GM21367 (cell line): ENCODE measurements around the gene C1orf122.

ENCODE experiments used
- ATAC-seq: cut with Tn5 transposase; IDR thresholded peaks from one replicate; pipeline ENCODE4 v1.9.1; 2021; ENCODE audit not compliant: unreplicated experiment

The C1orf122 gene

DNA sequence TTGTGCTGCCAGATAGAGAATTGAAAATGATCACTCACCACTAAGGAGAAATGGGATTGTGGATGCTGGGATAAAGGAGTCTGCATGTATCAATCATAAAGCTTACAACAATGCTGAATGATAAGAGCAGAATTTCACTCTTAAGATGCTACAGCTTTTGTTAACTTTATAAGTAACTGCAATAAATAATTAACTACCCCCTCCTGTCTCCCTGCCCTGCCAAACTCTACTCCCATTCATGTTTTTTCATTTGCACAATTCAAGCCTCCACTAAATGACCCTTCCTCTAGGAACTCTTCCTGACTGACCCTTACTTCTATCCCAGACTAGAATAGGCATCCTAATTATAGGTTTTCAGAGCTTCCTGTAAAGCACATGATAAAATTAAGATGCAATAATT lies 36.9 kb downstream of the C1orf122 start:
- no peak for ATAC-seq

DNA sequence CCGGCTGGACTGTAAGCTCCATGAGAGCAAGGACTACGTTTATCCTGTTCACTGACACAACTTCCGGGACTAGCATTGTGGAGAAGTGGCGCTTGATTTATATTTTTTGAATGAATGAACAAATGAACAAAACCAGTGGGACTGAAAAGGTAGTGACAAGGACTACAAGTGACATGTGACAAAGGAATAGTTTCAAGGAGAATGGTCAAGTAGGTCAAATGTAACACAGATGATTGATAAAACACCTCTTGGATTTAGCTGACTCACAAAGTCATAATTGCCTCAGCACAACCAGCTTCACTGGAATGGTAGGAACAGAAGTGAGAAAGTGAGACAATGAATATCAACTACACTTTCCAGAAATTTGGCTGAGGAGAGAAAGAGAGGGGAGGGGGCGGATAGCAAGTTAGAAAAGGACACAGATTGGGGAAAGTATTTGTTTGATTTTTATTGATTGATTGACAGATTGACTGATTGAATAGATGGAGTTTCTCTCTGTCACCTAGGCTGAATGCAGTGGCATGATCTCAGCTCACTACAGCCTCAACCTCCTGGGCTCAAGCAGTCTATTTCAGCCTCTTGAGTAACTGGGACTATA lies 37.6 kb downstream of the C1orf122 start:
- no peak for ATAC-seq

GRCh38 chr1:37845786-37846185 lies 38.2 kb downstream of the C1orf122 start:
- no peak for ATAC-seq

- no peak for ATAC-seq
Observed at GRCh38 chr1:37846647-37847339, 39.2 kb downstream of the C1orf122 start.

DNA sequence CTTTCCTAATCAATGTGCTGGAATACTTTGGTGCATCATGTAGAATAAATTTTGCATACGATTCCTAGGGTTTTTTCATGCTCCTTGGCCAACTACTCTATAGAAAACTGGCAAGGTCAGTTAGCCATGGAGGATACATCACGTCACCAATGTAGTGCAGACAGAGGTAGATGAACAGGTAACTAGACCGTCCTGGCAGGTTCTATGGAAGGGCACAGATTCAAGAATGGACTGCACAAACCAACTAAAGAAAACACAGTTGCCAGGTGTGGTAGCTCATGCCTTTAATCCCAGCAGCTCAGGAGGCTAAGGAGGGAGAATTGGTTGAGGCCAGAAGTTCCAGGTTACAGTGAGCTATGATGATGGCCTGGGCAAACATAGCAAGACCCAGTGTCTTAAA lies 41.9 kb downstream of the C1orf122 start:
- ATAC-seq, result no peak

GRCh38 chr1:37850352-37850955 lies 42.9 kb downstream of the C1orf122 start:
- ATAC-seq, result no peak

GRCh38 chr1:37851262-37851661 lies 43.7 kb downstream of the C1orf122 start:
- no peak for ATAC-seq

DNA sequence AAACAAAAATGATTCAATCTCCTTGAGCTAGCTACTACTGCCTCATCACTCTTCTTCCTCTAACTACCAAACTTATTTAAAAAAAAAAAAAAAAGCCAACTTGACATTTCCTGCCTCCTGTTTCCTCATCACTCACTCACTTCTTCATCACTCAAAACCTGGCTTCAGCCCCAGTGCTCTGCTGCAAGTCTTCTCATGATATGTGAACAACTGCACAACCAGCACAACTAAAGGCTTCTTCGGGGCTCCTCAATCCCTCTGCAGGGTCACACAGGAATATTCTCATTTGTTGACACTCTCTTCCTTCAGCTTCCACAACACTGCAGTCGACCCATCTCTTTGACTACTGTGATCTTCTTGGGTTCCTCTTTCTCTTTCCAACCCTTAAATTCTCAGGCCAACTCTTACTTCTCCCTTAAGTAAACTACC lies 44.2 kb downstream of the C1orf122 start:
- no peak for ATAC-seq

DNA sequence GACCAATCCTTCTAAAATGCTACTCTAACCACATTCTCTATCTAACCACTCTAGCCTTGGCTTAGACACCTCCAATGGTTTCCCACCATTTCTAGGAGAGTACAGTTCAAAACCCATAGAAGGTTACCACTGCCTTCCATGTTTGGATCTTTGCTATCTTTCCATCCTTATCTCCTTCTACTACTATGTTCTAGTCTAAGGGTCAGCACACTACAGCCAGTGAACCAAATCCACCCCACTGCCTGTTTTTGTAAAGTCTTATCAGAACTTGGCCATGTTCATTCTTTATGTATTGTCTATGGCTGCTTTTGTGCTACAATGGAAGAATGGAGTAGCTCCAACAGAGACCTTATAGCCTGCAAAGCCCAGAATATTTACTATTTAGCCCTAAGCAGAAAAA lies 45.6 kb downstream of the C1orf122 start:
- no peak for ATAC-seq

GRCh38 chr1:37854406-37854805 lies 46.8 kb downstream of the C1orf122 start:
- no peak for ATAC-seq
